WTC11 (cell line): ENCODE results near the gene ELOVL7.

Experiments used
- CREB1 ChIP-seq: sonication (generic); formaldehyde crosslinking; IDR thresholded peaks from 2 replicates; pipeline ENCODE4 v1.8.0; 2023; ENCODE audit warnings: mild to moderate bottlenecking, missing genetic modification reagents
- CTCF ChIP-seq: fragments of 200-600 bp; IDR thresholded peaks from 2 replicates; pipeline ENCODE4 v1.8.0; 2022; ENCODE audit warnings: antibody characterized with exemption
- E2F1 ChIP-seq: sonication (generic); formaldehyde crosslinking; IDR thresholded peaks from 2 replicates; pipeline ENCODE4 v1.8.0; 2022; ENCODE audit warnings: mild to moderate bottlenecking, missing genetic modification reagents
- ETV6 ChIP-seq: sonication (generic); formaldehyde crosslinking; IDR thresholded peaks from 2 replicates; pipeline ENCODE4 v1.8.1; 2022; ENCODE audit warnings: mild to moderate bottlenecking, missing genetic modification reagents
- JUN ChIP-seq: sonication (generic); formaldehyde crosslinking; IDR thresholded peaks from 2 replicates; pipeline ENCODE4 v1.8.0; 2023; ENCODE audit warnings: mild to moderate bottlenecking, missing genetic modification reagents
- NFE2L1 ChIP-seq: sonication (generic); formaldehyde crosslinking; IDR thresholded peaks from 2 replicates; pipeline ENCODE4 v1.8.1; 2023; ENCODE audit warnings: missing genetic modification reagents
- ZNF121 ChIP-seq: sonication (generic); formaldehyde crosslinking; IDR thresholded peaks from 2 replicates; pipeline ENCODE4 v1.8.0; 2023; ENCODE audit warnings: missing genetic modification reagents
- TF ChIP-seq, protein P1 (sequence below): sonication (generic); formaldehyde crosslinking; IDR thresholded peaks from 2 replicates; pipeline ENCODE4 v1.8.1; 2023; ENCODE audit warnings: mild to moderate bottlenecking, missing genetic modification reagents
- TF ChIP-seq, protein P2 (sequence below): sonication (generic); formaldehyde crosslinking; IDR thresholded peaks from 2 replicates; pipeline ENCODE4 v1.8.0; 2023; ENCODE audit warnings: mild to moderate bottlenecking, missing genetic modification reagents
- TF ChIP-seq, protein P3 (sequence below): sonication (generic); formaldehyde crosslinking; IDR thresholded peaks from 2 replicates; pipeline ENCODE4 v1.8.0; 2022; ENCODE audit warnings: mild to moderate bottlenecking, missing genetic modification reagents
- TF ChIP-seq, protein P4 (sequence below): sonication (generic); formaldehyde crosslinking; IDR thresholded peaks from 2 replicates; pipeline ENCODE4 v1.8.0; 2022; ENCODE audit warnings: mild to moderate bottlenecking, missing genetic modification reagents

DNA sequence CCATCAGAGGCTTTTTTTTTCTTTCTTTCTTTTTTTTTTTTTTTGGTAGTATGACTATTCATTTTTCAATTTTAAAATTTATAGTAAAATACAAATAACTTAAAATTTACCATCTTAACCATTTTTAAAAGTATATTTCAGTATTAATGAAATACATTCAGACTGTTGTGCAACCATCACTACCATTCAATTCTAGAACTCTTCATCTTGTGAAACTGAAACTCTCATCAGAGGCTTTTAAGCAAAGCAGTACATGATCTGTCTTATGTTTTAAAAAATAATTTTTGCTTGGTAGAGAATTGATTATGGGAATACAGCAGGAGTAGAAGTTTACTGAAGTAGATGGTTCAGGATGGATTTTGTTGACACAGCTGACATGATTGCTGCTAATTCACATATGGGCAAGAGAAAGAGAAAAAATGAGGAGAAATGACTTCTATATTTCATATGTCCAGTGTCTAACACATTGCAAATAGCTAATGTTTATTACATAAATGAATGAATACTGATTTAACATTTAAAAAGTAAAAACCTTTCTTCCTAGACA is 13.4 kb downstream of the ELOVL7 start:
- TF ChIP-seq CREB1 (no peak), CTCF (no peak), ZNF121 (CRISPR knock-in tag) (no peak), JUN (CRISPR knock-in tag) (no peak), NFE2L1 (CRISPR knock-in tag) (no peak), ETV6 (CRISPR knock-in tag) (no peak), E2F1 (CRISPR knock-in tag) (no peak)
- TF ChIP-seq, protein P1, sequence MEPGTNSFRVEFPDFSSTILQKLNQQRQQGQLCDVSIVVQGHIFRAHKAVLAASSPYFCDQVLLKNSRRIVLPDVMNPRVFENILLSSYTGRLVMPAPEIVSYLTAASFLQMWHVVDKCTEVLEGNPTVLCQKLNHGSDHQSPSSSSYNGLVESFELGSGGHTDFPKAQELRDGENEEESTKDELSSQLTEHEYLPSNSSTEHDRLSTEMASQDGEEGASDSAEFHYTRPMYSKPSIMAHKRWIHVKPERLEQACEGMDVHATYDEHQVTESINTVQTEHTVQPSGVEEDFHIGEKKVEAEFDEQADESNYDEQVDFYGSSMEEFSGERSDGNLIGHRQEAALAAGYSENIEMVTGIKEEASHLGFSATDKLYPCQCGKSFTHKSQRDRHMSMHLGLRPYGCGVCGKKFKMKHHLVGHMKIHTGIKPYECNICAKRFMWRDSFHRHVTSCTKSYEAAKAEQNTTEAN = no peak
- TF ChIP-seq, protein P2, sequence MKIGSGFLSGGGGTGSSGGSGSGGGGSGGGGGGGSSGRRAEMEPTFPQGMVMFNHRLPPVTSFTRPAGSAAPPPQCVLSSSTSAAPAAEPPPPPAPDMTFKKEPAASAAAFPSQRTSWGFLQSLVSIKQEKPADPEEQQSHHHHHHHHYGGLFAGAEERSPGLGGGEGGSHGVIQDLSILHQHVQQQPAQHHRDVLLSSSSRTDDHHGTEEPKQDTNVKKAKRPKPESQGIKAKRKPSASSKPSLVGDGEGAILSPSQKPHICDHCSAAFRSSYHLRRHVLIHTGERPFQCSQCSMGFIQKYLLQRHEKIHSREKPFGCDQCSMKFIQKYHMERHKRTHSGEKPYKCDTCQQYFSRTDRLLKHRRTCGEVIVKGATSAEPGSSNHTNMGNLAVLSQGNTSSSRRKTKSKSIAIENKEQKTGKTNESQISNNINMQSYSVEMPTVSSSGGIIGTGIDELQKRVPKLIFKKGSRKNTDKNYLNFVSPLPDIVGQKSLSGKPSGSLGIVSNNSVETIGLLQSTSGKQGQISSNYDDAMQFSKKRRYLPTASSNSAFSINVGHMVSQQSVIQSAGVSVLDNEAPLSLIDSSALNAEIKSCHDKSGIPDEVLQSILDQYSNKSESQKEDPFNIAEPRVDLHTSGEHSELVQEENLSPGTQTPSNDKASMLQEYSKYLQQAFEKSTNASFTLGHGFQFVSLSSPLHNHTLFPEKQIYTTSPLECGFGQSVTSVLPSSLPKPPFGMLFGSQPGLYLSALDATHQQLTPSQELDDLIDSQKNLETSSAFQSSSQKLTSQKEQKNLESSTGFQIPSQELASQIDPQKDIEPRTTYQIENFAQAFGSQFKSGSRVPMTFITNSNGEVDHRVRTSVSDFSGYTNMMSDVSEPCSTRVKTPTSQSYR (CRISPR knock-in tag) = no peak
- TF ChIP-seq, protein P3, sequence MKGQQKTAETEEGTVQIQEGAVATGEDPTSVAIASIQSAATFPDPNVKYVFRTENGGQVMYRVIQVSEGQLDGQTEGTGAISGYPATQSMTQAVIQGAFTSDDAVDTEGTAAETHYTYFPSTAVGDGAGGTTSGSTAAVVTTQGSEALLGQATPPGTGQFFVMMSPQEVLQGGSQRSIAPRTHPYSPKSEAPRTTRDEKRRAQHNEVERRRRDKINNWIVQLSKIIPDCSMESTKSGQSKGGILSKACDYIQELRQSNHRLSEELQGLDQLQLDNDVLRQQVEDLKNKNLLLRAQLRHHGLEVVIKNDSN (CRISPR knock-in tag) = no peak
- TF ChIP-seq, protein P4, sequence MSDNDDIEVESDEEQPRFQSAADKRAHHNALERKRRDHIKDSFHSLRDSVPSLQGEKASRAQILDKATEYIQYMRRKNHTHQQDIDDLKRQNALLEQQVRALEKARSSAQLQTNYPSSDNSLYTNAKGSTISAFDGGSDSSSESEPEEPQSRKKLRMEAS = no peak
